Activated CD8-positive, alpha-beta memory T cell treated with anti-CD3 and anti-CD28 coated beads for 48 hours (primary cell): ENCODE data around the gene DDX46.
A peak's percentile ranks its signal among the peaks of the same experiment; 100 is the strongest.
"Not testable (repeated sequence)": the region's sequence is repeated elsewhere in the genome, so short reads cannot be mapped to it uniquely, and the experiment has no call there.

Experiments
- DNase-seq, 3 experiments: peaks; one replicate each; pipeline ENCODE4 v3.0.0-alpha.2; 2020; ENCODE audit warnings: low read depth in 2 of 3, low spot score in 2 of 3

DDX46 gene

DNA sequence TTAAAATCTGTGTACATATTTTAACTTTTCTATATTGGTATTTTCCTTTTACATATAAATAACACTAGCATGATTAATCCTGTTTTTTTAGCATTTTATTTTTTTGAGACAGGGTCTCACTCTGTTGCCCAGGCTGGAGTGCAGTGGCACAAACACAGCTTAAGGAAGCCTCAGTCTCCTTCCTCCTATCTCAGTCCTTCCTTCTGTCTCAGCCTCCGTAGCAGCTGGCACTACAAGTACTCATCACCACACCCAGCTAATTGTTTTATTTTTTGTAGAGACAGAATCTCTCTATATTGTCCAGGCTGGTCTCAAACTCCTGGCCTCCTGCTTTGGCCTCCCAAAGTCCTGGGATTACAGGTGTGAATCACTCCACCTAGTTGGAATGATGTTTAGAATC is 85.7 kb downstream of the DDX46 start:
- DNase-seq: no peak

DNA sequence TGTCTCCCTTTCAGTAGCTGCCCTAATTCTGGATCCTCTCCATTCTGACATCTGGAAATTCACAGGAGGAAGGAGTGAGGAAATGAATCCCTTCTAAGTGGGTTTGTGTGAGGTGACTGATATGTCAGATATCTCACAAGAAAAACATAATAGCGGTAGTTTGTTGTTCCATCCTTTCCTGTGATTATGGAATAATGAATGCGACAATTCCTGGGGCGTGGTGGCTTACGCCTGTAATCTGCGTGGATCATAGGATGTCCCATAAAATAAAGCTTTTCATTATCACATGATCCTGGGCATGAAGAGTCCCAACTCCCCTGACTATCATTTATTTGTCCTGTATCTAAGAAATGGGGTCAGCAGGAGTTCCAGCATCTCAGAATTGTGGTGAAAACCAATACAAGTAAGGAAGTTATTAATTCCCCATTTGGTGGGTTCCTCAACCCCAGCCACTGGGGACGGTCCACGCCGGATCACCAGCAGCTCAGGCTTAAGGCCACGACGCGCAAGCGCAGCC is 86.8 kb downstream of the DDX46 start:
- no peak for DNase-seq

DNA sequence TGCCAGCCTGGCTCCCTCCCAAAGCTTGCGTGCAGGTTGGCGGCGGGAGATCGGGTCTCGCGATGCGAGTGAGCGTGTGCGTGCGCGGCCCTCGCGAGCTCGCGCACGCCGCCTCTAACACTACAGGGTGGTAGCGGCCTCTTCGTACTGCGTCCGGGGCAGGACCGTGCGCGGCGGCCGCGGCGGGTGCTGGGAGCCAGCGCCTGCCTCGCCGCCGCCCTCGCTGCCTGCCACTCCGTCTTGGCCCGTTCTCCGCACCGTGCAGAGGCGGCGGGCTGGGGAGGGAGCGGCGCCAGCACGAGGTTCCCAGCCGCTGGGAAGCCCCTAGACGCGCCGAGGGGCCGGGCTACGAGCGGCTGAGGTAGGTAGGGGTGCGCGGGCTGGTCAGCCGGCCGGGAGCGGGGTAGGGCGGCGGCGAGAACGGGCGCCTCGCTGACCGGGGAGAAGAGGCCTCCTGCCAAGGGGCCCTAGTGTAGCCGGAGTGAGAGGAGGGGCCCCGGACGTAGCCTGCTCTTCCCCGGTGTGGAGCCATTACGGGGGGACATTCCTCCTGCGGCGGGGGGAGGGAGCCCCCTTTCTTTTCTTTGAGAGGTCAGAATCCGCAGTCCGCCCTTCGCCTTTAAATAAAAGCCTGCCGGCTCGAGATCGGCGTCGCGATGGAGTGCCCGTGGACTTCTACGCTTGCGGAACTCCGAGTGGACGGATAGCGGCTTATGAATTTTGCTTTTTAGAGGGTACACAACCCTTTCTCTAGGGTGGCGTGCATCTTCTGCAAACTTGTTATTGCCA is 87.5 kb downstream of the DDX46 start, which contains the start of gene C5orf24:
C5orf24 (plus strand) TSS at position 117 of the 789 bp plus-strand sequence. CDS start 8,933 bp downstream, outside the sequence.
- peak; percentile 69 to 85 (median 82) for DNase-seq

DNA sequence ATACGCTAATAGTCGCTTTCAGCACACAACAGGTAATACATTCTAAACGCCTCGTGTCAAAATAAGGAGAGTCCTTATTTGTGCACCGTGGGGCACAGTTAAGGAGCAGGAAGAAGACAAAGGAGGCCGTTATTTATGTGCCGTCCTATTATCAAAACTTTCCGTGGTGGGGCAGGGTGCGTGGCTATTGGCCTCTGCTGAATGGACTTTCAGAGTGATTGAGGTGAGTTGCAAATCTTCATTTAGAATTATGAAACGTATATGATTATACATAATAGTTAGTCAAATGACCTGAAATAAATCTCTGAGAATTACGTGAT is 88.0 kb downstream of the DDX46 start:
- peak in 2 of 3 experiments; percentile 6 to 12 for DNase-seq

DNA sequence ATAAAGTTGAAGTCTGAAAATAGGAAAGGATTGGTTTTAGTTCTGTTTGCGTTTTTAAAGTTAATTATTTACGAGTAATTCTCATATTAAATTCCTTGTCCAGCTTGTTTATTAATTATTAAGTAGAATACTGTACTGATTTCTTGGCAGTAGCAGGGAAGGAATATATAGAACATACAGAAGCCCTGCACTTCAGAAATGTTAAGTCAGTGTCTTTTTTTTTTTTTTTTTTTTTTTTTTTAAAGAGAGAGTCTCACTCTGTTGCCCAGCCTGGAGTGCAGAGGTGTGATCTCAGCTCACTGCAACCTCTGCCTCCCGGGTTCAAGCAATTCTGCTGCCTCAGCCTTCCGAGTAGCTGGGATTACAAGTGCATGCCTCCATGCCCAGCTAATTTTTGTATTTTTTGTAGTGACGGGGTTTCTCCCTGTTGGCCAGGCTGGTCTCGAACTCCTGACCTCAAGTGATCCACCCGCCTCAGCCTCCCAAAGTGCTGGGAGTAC is 90.9 kb downstream of the DDX46 start:
- DNase-seq: not testable (repeated sequence)

DNA sequence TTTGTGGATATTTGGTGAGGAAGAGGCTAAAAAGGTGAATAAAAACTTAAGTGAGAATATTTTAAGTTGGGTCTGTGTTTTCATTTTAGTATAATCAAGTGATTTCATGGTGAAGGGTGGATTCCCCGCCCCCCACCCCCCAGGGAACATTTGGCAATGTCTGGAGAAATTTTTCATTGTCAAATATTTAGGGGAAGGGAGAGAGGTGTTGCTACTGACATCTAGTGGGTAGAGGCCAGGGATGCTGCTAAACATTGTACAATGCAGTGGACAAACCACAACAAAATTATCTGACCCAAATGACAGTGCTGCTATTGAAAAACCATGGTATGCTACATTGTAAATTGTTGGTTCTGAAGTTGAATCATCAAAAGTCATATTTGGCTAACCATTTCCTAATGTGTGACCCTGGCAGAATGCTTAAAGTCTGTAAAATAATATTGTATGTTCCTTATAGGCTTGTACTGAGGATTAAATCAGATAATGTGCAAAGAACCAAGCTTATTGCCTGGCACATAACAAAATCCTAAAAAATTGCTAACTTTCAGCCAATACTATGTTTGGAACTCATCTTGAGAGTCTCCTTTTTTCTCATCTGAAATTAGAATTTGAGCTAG is 92.8 kb downstream of the DDX46 start:
- no peak for DNase-seq

DNA sequence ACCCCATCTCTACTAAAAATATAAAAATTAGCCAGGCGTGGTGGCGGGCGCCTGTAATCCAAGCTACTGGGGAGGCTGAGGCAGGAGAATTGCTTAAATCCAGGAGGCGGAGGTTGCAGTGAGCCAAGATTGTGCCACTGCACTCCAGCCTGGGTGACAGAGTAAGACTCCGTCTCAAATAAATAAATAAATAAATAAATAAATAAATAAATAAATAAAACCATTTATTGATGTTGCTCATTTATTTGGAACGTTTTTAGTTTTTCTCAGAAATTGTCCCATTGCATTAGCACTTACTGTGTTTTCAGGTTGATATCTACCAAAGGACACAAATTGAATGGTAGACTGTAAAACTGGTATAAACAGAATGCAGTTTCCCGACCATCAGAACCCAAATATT is 97.9 kb downstream of the DDX46 start:
- DNase-seq: not testable (repeated sequence)

DNA sequence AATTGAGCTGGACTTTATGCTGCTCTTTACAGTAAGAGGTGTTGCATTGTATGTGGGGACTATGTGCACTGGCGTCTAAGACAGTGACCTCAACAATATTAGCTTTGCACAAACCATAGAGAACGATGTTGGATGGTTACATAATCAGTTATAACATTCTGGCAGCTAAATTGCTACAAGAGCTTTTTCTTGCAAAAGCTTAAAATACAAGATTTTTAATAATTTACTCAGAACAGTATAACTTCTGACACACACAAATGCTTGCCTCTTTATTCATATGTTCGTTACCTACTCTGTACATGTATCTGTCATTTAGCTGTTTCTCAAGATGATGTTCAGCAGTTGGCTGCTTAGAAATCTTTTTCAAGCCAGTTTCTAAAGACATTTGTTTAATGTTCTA is 98.8 kb downstream of the DDX46 start:
- DNase-seq: no peak

DNA sequence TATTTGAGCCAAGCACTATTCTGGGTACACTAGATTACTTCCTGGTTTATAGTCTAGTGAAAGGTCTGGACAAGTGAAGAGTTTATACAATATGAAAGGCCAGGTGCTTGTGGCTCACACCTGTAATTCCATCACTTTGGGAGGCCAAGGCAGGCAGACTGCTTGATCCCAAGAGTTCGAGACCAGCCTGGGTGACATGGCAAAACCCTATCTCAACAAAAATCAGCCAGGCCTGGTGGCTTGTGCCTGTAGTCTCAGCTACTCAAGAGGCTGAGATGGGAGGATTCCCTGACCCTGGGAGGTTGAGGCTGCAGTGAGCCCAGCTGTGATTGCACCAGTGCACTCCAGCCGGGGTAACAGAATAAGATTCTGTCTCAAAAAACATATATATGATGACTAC is 106.1 kb downstream of the DDX46 start:
- DNase-seq: no peak

DNA sequence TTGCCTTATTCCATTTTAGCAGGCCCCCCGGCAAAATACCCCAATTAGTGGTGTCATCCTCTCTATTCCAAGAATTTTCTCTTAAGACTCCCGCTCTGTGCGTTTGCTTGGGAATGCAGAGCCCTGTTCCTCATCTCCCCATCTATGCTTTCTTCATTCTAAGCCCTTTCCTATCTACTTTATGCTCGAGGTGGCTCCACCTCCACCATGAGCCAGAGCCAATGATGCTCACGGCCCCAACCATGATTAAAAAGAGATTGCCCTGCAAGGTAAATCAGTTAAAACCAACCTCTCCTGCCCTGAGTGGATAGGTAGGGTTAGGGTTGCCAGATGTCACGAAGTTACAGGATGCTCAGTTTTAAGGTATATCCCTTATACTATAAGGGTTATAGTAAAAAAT is 114.9 kb downstream of the DDX46 start:
- DNase-seq: no peak

DNA sequence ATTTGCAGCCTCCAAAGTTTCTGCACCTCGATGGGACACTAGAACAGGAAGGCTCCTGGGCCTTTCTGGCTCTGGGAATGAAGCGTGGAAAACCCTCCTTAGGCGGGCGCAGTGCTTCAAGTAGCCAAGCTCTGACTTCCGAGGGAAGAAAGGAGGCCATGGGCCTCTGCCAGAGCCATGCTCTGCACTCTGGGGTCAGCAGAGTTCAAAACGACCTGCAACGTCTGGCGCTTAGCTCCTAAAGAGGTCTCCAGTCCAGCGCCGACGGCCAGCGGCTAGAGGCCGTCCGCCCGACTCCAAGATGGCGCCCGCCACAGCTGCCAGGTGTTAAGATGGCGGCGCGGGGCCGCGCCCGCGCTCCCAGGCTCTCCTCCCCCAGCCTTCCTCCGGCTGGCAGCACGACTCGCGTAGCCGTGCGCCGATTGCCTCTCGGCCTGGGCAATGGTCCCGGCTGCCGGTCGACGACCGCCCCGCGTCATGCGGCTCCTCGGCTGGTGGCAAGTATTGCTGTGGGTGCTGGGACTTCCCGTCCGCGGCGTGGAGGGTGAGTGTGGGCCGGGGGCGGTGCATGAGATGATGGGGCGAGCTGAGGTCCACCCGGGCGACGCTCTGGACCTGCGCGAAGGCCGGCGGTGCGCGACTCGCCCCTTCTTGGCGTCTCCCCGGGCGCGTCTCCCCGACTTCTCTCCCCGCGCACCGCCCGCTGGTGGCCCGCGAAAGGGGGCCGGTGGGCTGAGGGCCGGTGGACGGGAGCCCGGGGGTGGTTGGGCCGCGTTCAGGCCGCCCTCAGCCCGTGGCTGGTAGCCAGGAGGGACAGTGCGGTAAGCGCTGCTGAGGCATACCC is 115.6 kb downstream of the DDX46 start, which contains the start of gene TXNDC15:
TXNDC15 (plus strand) TSS at position 385 of the 844 bp plus-strand sequence; CDS start at position 442, 57 bp downstream.
- DNase-seq: peak; percentile 52 to 72 (median 69)

DNA sequence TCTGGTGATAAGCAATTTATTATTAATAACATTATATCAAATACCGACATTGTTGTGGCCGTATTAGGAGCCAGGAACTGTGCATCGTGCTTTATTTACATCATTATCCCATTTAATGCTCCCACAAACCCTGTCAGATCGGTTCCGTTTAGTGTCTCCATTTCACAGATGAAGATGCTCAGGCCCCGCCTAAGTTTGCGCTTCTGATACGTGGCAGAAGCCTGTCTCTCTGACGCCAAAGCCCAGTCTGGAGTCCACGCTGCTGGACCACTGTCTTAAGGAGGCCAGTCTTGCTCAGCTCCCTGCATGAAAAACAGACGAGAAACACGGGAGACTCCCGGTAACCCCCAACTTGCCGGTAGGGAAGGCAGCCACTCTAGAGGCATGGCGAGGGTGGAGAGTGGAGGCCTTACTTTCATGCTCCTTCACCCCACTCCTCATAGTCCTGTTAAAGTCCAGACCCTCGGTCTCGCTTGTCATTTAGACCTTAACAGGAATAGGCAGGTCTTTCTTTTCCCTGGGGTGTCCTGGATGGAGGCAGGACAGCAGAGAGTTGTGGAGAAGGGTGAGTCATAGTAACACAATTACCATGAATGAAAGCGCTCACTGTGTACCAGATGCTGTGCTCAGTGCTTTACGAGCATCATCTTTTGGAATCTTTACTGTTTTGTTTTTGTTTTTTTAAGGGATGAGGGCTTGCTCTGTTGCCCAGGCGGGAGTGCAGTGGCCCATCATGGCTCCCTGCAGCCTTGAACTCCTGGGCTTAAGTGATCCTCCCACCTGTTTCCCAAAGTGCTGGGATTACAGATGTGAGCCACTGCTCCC is 116.5 kb downstream of the DDX46 start:
- peak; percentile 7 to 32 (median 29) for DNase-seq

DNA sequence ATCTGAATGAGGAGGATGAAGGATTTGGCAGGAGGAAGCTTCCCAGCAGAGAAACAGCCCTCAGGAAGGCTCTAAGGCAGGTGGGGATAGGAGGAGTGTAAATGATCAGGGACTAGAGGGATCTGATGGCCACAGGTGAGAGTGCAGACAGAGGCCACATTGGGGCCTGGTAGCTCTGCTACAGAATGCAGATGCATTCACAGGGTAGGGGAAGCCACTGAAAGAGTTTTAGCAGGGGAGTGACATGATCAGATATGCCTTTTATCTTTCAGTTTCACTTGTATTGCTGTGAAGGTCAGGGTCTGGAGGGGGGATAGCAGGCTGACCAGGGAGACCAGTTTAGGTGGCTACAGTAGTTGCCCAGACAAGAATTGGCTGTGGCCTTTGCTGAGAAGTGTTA is 118.6 kb downstream of the DDX46 start:
- DNase-seq: no peak

DNA sequence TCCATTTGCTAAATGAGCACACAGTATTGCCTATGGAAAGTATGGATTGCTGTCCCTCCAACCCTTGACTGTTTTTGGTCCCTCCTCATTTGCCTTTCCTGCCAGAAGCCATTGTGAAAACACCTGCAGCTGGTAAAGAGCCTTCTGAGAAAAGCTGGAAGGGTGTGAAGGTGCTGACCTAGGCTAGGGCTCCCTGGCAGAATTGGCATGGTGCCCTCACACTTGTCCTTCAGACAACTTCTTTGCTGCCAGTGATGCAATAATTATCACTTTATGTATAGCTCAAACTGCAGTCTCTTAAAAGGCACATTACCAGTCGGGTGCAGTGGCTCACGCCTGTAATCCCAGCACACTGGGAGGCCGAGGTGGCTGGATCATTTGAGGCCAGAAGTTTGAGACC is 119.8 kb downstream of the DDX46 start:
- DNase-seq: no peak

DNA sequence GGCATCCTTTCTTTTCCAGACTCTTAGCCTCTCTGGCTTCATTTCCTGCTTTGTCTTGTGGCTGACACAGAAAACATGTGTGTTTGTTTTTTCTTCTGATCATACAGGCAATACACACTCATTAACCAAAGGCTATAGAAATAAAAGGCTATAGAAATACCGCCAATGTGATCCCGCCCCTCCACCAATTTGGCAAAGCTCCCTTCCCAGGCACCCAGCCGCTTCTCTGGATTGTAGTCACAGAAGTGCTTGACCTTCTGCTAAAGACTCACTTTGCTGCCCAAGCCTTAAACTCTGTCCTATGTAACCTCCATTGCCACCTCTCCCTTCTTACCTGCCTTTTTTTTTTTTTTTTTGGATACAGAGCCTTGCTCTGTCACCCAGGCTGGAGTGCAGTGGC is 120.9 kb downstream of the DDX46 start:
- DNase-seq: no peak
